B cell (primary cell): ENCODE results near the gene ABHD13.

Experiments used
- CTCF ChIP-seq: fragments of 200-600 bp; IDR thresholded peaks from one replicate; pipeline ENCODE4 v1.8.0; 2022; ENCODE audit warnings: antibody characterized with exemption, mild to moderate bottlenecking
- EZH2 ChIP-seq: IDR thresholded peaks from 2 replicates; pipeline ENCODE4 v1.6.1; 2012; ENCODE audit warnings: borderline replicate concordance, low read depth, mild to moderate bottlenecking, moderate library complexity, low read length; ENCODE audit not compliant: insufficient read depth, poor library complexity, severe bottlenecking

GRCh38 chr13:108263621-108264355 is 45.6 kb downstream of the ABHD13 start:
- no peak for TF ChIP-seq CTCF
- no peak for TF ChIP-seq EZH2
